ENCODE data around the gene FSTL4. TPM values are rescaled to one million over a fixed set of nuclear protein-coding genes. Genes with fewer than 3 reads are reported as not detected.

Gene FSTL4
- polyA plus RNA-seq, 3 donors: 0.11 to 0.72 TPM; not detected in 1

DNA sequence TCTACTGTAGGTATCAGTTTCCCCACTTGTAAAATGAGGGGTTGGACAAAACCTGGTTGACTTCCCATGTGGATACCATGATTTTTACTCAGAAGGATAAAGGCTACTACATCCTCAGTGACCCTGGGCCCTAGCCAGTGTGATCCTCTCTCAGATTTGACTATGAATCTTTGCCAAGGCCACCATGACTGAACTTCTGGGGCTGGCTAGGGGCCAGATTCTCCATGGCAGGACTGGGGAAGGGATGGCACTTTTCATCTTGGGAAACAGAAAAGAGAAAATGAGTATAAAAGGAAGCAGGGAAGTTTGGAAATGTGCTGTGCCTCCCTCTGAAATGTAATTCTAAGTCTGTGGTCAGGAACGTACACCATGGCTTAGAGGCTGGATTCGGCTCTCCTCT lies 1.4 kb upstream of the FSTL4 start:
- H3K27ac ChIP-seq (ENCODE audit: low read depth, low read length): no peak overlapping the region
- WGBS, 3 donors: 72 to 76% (median 75%) methylated on average over 2 of the region's 2 CpGs

DNA sequence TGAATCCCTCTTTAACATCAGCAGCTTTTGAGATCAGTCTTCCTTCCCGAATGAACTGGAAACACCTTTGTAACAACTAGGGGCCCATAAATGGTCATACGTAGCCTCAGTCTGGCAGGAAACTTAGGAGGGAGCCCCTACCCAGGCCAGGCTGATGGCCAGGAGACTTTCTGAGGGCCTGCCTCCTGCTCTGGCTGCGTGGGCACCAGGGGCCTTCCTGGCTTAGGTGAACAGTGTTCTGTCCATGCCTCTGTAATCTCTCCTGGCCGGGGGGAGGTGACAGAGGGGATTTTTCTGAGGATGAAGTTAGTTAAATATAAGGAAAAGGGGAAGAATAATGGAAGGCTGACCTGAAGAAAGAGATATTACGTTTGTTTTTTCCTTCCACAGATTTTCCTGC lies 843 bp upstream of the FSTL4 start:
- no peak overlapping the region for H3K27ac ChIP-seq (ENCODE audit: low read depth, low read length)
- whole genome bisulfite sequencing, 3 donors: 71 to 75% (median 74%) methylated on average over 5 of the region's 5 CpGs

DNA sequence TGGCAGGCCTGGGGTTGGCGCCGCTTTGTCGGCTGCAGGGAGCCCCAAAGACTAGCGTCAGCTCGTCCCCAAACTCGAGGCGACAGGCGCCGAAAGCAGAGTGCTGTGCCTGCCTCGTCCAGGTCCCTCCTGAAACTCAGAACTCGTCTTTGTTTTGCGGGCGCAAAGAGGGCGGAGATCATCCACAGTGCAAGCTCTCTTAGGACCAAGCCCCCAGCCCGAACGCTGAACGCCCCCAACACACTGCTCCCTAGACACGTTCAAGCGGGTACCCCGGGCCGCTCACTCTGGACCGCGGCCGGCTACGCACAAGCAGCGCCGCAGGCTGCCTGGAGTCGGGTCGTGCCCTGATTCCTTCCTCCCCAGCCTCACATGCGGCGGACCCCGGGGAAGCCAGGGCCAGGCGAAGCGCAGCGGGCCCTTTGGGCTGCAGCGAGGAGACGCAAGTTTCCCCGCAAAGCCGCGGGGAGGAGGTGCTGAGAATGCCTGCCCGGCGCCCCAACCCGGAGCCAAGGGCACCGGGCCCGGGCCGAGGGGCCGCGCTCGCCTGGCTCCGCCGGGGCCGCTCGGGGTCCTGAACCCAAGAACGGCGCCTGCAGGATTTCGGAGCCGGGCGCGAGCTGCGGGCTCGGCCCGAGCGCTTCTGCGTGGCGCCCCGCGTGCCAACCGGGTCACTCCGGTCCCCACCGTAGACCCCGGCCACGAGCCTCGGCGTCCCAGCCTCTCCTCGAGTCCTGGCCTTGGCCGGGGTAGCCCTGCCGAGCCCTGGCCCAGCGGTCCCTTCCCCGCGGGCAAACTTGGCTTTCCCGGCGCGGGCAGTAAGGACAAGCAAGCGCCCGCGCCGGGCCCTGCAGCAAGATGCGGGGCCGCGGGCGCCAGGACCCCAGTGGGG lies 738 bp downstream of the FSTL4 start:
- H3K27ac ChIP-seq (ENCODE audit: low read depth, low read length): no peak overlapping the region
- 1 to 2% (median 2%) methylated on average over 82 to 91 of the region's 91 CpGs for WGBS, 3 donors

DNA sequence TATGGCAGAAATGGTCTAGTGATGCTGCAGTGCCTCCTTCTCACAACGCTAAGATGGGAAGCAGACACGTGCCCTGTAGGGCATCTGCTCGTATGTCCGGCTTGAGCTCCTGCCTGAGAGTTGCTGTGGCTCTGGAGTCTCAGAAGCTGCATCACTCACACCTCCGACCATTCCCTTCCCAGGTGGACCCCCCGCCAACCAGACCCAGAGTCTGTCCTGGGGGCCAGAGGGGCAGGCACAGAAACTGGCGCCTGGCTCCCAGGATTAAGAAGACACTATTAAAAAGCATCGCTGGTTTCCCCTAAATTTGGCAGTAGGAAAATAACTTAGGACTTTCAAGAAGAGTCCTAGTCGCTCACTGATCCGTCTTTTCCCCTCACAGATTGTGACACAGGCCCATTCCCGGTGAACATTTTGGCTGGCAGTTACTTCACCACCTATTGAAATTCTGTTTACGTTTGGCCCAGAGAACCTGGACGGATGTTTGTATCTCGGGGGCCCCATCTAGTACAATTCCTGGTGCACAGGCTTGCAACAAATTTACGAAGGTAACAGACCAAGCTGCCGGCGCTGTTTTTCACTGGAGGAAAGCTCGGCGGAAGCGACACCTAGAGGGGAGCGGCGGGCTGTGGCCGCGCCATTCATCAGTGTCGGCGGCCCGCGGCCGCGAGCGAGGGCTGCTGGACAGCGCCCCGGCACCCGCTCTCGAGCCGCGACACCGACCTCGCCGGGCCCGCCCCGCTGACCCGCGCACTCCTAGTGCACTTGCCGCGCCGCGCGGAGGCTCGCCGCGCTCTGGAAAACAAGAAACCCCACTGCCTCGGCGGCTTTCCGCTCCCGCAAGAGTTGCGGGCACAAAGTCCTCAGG lies 1.6 kb downstream of the FSTL4 start:
- WGBS, 3 donors: 5 to 8% (median 7%) methylated on average over 53 to 57 of the region's 57 CpGs
- H3K27ac ChIP-seq (ENCODE audit: low read depth, low read length): no peak overlapping the region

DNA sequence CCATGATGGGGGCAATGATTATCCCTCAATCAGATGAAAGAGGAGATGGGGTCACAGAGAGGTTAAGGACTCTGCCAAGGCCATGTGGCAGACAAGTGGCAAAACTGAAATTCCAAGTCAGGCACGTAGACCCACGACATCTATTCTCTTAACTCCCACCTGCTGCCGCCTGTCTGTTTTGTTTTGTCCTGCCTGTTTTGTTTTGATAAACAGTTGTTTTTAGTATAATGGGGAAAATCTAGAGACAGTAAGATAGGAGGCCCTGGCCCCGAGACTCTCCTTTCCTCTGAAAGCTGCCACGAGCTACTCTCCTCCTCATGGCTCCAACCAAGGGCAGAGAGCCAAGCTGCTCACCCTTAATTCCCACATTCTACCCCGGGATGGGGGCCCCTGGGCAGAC lies 4.9 kb downstream of the FSTL4 start:
- H3K27ac ChIP-seq (ENCODE audit: low read depth, low read length): no peak overlapping the region
- 43 to 67% (median 55%) methylated on average over 6 of the region's 6 CpGs for WGBS, 3 donors

DNA sequence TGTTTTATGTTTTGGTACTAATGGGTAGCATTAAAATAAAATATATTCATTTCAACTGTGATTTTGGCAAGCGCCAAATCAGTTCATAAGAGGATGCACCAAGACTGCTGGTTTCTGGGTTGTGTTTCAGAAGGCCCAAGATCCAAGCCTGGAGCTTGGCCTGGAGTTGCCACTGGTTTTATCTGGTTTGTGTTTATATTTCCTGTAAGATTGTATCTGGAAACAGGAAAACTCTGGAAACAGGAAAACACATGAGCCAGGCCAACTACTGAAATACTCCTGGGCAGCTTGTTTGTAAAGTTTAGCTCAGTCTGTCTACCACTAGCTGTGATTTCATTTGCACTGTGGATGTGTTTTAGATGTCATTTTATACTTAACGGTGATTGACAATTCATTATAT lies 5.5 kb downstream of the FSTL4 start:
- H3K27ac ChIP-seq (ENCODE audit: low read depth, low read length): no peak overlapping the region
- WGBS, 3 donors: 82 to 95% (median 87%) methylated on average over 2 of the region's 2 CpGs

DNA sequence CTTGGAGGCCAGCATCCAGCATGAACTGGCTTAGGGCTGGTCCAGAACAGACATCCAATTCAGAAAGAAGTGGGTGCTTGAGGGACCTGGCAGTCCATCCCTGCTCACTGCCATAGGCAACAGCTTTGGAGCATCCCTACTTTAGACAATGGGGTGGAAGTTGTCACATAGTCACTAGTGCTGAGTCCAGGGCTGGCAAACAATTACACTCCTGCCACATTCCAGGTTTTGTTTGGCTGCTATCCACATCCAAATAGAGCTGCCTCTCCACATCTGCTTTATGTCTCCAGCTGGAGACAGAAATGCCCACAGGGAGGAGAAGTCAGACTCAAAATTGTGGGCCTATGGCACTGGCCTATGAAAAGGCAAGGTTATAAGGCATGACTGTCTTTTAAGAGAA lies 7.0 kb downstream of the FSTL4 start:
- H3K27ac ChIP-seq (ENCODE audit: low read depth, low read length): no peak overlapping the region

DNA sequence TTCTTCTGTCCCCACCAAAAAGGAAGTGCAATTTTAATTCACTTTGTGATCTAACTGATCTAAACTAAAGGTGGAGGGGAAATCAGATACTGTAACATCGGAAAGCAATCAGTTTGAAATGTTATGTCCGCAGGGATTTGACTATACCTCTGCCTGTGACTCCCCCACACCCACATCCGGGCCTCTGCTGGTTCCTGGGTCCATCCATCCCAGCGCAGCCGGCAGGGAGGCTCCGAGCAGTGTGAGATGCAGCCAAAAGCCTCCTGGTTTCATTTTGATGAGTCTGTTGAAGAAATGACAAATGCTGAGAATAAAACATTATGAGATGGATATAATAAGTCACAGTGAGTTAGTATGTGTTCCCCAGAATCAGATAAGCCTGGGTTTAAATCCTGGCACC lies 8.6 kb downstream of the FSTL4 start:
- H3K27ac ChIP-seq (ENCODE audit: low read depth, low read length): no peak overlapping the region
- WGBS, 3 donors: 42 to 77% (median 50%) methylated on average over 6 of the region's 6 CpGs

DNA sequence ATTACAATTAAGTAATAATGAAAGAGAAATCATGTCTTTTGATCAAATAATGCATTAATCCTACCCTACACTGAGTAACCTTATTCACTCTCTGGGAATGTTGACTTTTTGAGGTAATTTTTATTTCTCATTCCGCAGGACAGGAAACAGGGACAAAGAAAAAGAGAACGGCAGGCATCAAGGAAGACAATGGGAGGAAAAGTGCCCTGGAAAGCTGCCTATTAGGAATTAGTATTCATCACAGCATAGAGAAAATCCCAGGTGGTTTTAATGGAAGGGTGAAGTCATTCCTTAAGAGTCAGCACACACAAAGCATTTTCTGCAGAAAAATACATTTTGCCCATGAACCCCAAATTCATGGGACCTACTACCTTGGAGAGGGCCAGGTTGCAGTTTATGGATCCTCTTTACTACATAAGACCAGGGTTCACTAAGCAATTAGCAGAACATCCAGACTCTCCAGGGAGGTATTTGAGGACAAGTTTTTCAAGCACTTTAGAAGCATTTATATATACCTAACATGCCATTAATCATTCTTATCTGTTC lies 9.4 kb downstream of the FSTL4 start:
- WGBS, 3 donors: 17 to 33% (median 22%) methylated on average over 2 of the region's 2 CpGs
- no peak overlapping the region for H3K27ac ChIP-seq (ENCODE audit: low read depth, low read length)

DNA sequence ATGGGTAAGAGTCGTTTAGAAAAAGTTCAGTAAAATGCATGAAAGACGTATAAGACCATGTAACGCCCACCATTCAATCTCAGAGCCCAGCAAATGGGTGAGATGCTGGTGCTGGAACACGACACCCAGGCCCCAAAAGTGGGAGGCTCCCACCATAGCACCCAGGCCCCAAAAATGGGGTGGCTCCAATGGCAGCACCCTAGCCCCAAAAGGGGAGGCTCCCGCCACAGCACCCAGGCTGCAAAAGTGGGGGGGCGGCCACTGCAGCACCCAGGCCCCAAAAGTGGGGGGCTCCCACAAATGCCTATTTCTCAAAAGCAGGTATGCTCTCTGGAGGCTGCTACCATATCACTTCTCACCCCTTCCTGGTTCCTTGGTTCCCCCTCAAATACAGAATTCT lies 12.7 kb downstream of the FSTL4 start:
- no peak overlapping the region for H3K27ac ChIP-seq (ENCODE audit: low read depth, low read length)
- 77 to 81% (median 77%) methylated on average over 6 of the region's 6 CpGs for WGBS, 3 donors

DNA sequence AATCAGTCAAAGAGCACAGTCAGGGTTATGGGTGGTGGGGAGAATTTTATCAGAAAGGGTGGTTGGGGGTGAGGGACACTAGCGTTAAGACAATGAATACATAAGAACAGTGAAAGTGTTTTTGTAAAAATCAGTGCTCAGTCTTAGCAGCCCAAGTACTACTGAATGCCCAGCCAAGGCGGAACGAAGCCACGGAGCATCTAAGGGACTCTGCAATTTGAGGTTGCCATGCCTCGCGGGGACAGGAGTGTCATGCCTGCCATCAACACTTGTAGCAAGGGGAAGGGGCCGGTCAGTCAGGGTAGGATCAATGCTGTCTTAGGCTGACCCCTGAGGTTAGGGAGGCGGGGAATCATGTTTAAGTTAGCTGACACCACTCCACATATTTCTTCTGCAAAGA lies 13.3 kb downstream of the FSTL4 start:
- WGBS, 3 donors: 71 to 87% (median 87%) methylated on average over 8 of the region's 8 CpGs
- H3K27ac ChIP-seq (ENCODE audit: low read depth, low read length): no peak overlapping the region

DNA sequence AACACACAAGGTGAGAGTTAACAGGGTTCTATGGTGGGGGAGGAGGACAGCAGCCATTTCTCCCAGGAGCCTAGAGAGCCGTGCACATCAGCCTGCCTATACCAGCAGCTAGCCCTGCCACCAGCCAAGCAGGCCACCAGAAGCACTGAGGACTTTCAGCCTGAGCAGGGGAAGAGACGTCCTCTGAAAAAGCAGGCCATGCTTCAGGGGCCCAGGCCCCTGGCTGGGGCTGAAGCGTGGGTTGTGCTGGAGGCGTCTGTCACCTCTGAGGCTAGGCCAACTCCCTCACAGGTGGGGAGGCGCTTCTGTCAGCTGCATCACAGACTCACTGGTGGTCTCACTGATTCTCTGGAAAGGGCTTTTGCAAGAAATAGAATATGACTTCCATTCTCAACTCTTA lies 16.3 kb downstream of the FSTL4 start:
- whole genome bisulfite sequencing, 3 donors: 66 to 78% (median 74%) methylated on average over 5 of the region's 5 CpGs
- no peak overlapping the region for H3K27ac ChIP-seq (ENCODE audit: low read depth, low read length)

DNA sequence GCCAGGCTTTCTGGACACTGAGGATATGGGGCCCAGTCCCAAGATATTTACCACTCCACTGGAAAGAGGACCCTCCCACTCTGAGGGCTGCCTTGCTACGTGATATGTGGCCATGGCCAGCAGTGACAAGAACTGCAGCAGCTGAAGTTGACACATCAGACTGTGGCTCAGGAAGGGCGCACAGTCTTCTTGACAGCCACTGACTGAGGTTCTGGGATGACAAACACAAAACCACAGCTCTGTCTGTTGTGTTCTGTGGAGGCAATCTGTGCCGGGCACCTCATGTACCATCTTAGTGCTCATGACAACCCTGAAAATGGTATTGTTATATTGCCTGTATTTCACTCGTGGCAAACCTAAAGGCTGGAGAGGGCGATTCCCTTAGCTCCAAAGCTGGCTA lies 16.9 kb downstream of the FSTL4 start:
- WGBS, 3 donors: 63 to 83% (median 79%) methylated on average over 5 of the region's 5 CpGs
- H3K27ac ChIP-seq (ENCODE audit: low read depth, low read length): no peak overlapping the region

DNA sequence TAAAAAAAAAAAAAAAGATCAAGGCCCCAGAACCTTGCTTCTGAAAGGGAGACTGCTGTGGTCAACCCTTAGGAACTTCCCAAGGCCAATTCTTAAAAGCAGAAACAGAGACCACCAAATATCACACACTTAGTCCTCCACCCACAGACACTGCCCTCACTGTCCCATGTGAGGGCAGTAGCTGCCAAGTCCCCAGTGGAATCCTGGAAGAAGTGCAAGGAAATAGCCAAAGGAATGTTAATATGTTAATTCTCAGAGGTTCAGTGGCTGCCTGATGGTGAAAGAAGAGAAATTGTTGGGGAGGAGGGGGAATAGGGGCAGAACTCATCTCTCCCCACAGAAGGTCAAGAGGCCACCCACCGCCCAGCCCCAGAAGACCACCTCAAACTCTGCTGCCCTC lies 23.1 kb downstream of the FSTL4 start:
- WGBS, 3 donors: 81 to 89% (median 88%) methylated on average over 1 of the region's 1 CpG
- no peak overlapping the region for H3K27ac ChIP-seq (ENCODE audit: low read depth, low read length)

DNA sequence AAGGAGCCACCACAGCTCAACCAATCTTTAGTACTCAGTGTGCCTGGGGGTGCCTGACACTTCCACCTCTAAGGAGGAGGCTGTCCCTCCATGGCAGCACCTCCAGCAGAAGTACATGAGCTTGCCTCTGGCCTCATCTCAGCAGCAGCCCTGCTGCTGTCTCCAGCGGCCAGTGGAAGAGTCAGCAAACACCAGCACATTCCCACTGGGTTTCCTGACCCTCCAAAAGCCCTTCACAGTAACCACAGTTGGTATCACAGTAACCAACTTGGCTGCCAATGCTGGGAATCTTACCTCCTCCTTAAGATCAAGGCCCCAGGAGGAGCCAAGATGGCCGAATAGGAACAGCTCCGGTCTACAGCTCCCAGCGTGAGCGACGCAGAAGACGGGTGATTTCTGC lies 29.4 kb downstream of the FSTL4 start:
- H3K27ac ChIP-seq (ENCODE audit: low read depth, low read length): no peak overlapping the region
- 53 to 90% (median 85%) methylated on average over 5 to 6 of the region's 7 CpGs for WGBS, 3 donors

DNA sequence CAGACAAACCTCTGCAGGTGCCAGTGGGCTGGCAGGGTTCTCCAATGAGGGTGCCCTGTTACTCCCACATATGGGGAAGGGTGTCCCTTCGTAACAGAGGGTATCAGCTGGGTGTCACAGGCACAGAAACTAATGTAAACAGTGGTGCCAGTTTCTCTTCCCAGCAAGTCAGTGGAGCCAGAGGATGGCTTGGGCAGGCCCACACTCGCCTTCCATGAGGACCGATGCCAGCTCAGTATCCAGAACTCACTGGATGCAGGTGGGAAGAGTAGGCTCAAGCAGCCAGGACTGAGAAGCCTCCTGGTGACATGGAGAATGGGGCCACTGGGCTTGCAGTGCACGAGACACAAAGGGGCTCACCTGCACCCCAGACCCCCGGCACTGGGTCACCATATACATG lies 30.4 kb downstream of the FSTL4 start:
- 77 to 85% (median 82%) methylated on average over 5 of the region's 5 CpGs for WGBS, 3 donors
- no peak overlapping the region for H3K27ac ChIP-seq (ENCODE audit: low read depth, low read length)

DNA sequence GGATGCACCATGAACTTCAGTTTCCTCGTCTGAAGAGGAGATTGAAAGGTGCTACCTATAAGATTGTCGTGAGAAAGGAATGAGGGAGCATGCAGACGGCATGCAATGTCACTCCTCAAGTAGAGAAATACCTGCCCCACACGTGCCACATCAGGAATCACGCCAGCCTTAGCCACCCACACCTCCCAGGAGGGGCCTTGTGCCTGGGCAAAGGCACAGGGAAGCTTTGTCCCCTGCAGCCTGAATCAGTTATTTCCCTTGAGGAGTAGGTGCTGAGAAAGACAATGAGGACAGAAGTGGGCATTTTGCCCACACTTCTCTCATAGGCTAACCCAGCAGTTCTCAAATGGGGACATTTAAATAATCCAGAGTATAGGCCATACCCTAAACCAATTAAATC lies 31.0 kb downstream of the FSTL4 start:
- WGBS, 3 donors: 72 to 78% (median 78%) methylated on average over 5 of the region's 5 CpGs

DNA sequence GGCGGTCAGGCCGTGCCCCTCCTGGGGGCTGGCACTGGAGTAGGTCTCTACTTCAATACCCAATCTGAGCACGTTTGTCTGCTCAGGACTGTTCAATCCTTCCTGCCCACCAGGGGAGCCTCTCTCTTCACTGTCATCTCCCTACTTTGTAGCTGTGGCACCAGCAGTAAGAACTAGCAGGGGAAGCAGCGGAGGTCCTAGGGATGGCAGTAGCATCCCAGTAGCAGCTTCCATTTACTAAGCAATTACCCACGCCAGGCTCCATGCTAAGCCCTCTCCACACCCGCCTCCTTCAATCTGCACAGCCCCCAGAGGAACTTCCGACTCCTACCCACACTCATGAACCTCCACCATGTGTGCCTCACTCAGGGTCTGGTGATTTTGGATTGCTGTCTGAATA lies 31.7 kb downstream of the FSTL4 start:
- WGBS, 3 donors: 68 to 76% (median 73%) methylated on average over 7 of the region's 7 CpGs
- H3K27ac ChIP-seq (ENCODE audit: low read depth, low read length): no peak overlapping the region

More for the DNA sequence above, 31.0 kb downstream of the FSTL4 start:
- no peak overlapping the region for H3K27ac ChIP-seq (ENCODE audit: low read depth, low read length)

DNA sequence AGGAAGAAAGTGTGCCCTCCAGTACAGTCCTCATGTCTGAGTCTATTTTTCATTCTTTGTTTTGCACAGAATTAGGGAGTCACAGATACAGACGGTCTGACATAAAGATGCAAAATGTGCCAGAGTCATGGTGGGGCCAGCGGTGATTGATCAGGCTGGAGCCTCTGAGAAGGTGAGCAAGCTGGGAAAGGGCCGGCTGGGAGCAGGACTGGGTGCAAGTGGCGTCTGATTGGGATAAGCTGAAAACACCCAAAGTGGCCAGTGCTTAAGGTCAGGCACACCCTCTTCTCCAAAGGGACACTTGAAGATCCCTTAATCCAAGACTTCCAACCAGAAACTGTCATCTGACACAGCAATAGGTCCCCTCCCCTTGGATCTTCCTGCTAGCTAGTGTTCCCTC lies 32.6 kb downstream of the FSTL4 start:
- H3K27ac ChIP-seq (ENCODE audit: low read depth, low read length): no peak overlapping the region
- 71 to 81% (median 73%) methylated on average over 4 of the region's 4 CpGs for WGBS, 3 donors

All from adipose tissue (tissue), 3 donors.